Activated CD8-positive, alpha-beta memory T cell treated with anti-CD3 and anti-CD28 coated beads, Interleukin-2, amount 50 U/mL, for 24 hours (primary cell): ENCODE data around the gene FAM118A.
"Not testable (repeated sequence)": the region's sequence is repeated elsewhere in the genome, so short reads cannot be mapped to it uniquely, and the experiment has no call there.

Source experiments
- DNase-seq: peaks from one replicate; pipeline ENCODE4 v3.0.0-alpha.2; 2020; ENCODE audit errors: extremely low read depth

Gene FAM118A

GRCh38 chr22:45310331-45310976 lies 720 bp downstream of the FAM118A start:
- DNase-seq: no peak

GRCh38 chr22:45310977-45311531 lies 1.3 kb downstream of the FAM118A start:
- DNase-seq: no peak

GRCh38 chr22:45312415-45312814 lies 2.7 kb downstream of the FAM118A start:
- no peak for DNase-seq

GRCh38 chr22:45312856-45313255 lies 3.1 kb downstream of the FAM118A start:
- DNase-seq: no peak

- no peak for DNase-seq
These were observed 4.5 kb downstream of the FAM118A start for GRCh38 chr22:45314054-45314721.

GRCh38 chr22:45314786-45315185 lies 5.1 kb downstream of the FAM118A start:
- no peak for DNase-seq

GRCh38 chr22:45316796-45317526 lies 7.2 kb downstream of the FAM118A start:
- no peak for DNase-seq

GRCh38 chr22:45317551-45318167 lies 7.9 kb downstream of the FAM118A start:
- DNase-seq: no peak

GRCh38 chr22:45318168-45318557 lies 8.4 kb downstream of the FAM118A start:
- DNase-seq: peak; percentile 62

- DNase-seq: no peak
These were observed 9.0 kb downstream of the FAM118A start for GRCh38 chr22:45318558-45319323.

- no peak for DNase-seq
These were observed 9.6 kb downstream of the FAM118A start for GRCh38 chr22:45319324-45319685.

GRCh38 chr22:45320357-45320976 lies 10.7 kb downstream of the FAM118A start:
- no peak for DNase-seq

GRCh38 chr22:45321827-45322226 lies 12.1 kb downstream of the FAM118A start:
- no peak for DNase-seq

GRCh38 chr22:45322873-45323525 lies 13.3 kb downstream of the FAM118A start:
- no peak for DNase-seq

GRCh38 chr22:45323695-45324094 lies 14.0 kb downstream of the FAM118A start:
- no peak for DNase-seq

GRCh38 chr22:45324311-45324711 lies 14.6 kb downstream of the FAM118A start:
- no peak for DNase-seq

GRCh38 chr22:45328261-45328660 lies 18.5 kb downstream of the FAM118A start:
- not testable (repeated sequence) for DNase-seq

- no peak for DNase-seq
These were observed 19.2 kb downstream of the FAM118A start for GRCh38 chr22:45328822-45329529.

GRCh38 chr22:45329530-45329936 lies 19.8 kb downstream of the FAM118A start:
- DNase-seq: no peak

GRCh38 chr22:45330548-45330947 lies 20.8 kb downstream of the FAM118A start:
- no peak for DNase-seq
